Measurements from ENCODE around the gene VPREB1.
"Not testable (repeated sequence)": the region's sequence is repeated elsewhere in the genome, so short reads cannot be mapped to it uniquely, and the experiment has no call there.

DNA sequence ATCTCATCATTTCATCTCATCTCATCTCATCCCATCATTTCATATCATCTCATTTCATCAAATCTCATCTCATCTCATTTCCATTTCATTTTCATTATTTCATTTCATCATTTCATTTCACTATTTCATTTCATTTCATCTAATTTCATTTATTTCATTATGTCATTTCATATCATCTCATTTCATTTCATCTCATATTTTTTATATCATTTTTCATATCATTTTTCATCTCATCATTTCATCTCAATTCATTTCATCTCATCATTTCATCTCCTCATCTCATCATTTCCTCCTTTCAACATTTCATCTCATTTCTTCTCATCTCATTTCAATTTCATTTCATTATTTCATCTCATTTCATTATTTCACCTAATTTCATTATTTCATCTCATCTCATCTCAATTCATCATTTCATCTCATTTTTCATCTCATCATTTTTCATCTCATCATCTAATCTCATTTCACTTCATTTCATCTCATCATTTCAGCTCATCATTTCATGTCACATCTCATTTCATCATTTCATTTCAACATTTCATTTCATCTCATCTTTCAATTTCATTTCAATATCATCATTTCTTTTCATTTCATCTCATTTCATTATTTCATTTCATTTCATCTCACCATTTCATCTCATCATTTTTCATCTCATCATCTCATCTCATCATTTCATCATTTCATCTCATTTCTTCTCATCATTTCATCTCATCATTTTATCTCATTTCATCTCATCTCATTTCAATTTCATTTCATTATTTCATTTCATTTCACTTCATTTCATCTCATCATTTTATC lies 40.6 kb downstream of the VPREB1 start:
- TF ChIP-seq, protein P1, sequence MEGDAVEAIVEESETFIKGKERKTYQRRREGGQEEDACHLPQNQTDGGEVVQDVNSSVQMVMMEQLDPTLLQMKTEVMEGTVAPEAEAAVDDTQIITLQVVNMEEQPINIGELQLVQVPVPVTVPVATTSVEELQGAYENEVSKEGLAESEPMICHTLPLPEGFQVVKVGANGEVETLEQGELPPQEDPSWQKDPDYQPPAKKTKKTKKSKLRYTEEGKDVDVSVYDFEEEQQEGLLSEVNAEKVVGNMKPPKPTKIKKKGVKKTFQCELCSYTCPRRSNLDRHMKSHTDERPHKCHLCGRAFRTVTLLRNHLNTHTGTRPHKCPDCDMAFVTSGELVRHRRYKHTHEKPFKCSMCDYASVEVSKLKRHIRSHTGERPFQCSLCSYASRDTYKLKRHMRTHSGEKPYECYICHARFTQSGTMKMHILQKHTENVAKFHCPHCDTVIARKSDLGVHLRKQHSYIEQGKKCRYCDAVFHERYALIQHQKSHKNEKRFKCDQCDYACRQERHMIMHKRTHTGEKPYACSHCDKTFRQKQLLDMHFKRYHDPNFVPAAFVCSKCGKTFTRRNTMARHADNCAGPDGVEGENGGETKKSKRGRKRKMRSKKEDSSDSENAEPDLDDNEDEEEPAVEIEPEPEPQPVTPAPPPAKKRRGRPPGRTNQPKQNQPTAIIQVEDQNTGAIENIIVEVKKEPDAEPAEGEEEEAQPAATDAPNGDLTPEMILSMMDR (IDR thresholded peaks at IDR 0.05): not testable (repeated sequence)
- not testable (repeated sequence) for TF ChIP-seq POLR2A, POLR2AphosphoS5 (IDR thresholded peaks at IDR 0.05)
